Mononuclear cell (primary cell): ENCODE measurements around the gene MFAP4. TPM values are rescaled to one million over a fixed set of nuclear protein-coding genes. Genes with fewer than 3 reads are reported as not detected.
A peak's percentile ranks its signal among the peaks of the same experiment; 100 is the strongest.

ENCODE experiments used
- H3K27me3 ChIP-seq: 2 replicates; pipeline ENCODE4 v1.6.0; 2011; ENCODE audit warnings: low read length, control low read depth; ENCODE audit not compliant: insufficient read depth
- H3K4me1 ChIP-seq: 2 replicates; pipeline ENCODE4 v1.5.1; 2011; ENCODE audit warnings: mild to moderate bottlenecking, low read length, control low read depth; ENCODE audit not compliant: insufficient read depth
- H3K4me3 ChIP-seq: 2 replicates; pipeline ENCODE4 v1.5.1; 2011; ENCODE audit warnings: mild to moderate bottlenecking, low read length, moderate library complexity
- H3K9me3 ChIP-seq: 2 replicates; pipeline ENCODE4 v1.5.1; 2011; ENCODE audit warnings: low read depth, mild to moderate bottlenecking, control low read depth, low read length
- total RNA-seq: library from RNA; depleted of rRNA; stranded (reverse); fragments of >200 nt; gene quantifications from one replicate; pipeline ENCODE4 v1.2.3, GENCODE V29; 2012

The MFAP4 gene
- total RNA-seq, 1 donor, result not detected

DNA sequence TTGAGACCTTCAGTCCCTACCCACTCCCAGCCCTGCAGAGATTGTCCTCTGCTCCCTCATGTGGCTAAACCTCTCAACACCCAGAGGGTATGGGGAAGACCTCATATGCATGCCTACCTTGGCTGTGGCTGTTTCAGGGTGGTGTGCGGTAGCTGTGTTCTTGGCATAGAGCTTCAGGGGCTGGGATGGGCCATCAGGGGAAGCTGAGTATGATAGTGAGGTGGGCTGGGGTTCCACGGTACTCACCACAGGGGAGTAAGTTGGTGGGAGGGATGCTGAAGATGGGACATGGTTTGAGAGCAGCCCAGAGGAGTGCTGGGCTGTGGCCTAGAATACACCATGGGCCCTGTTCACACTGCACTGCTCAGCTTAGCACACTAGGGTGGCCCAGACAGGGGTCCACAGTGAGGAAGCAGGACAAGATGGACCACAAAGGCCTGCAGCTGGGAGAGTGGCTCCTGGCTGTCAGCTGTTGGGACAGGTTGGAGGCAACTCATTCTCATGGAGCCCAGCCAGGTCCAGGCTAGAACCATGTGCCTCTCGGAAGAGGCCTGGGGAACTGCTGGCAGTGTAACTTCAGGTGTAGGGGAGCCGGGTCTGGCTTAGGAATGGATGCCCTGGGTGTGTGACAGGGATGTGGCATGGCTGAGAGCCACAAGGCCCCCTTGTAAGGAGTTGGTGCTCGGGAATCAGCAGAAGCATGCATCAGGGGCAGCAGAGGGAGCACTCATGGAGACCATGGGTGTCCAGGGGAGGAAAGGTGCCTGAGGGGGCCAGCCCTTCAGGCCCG is 3.1 kb downstream of the MFAP4 start:
- no peaks in the 10 kb centered on the region for H3K27me3 ChIP-seq
- H3K4me1 ChIP-seq, result peaks cover 54% of the 10 kb centered on the region
- no peaks in the 10 kb centered on the region for H3K9me3 ChIP-seq
- H3K4me3 ChIP-seq, result no peak overlapping the region

DNA sequence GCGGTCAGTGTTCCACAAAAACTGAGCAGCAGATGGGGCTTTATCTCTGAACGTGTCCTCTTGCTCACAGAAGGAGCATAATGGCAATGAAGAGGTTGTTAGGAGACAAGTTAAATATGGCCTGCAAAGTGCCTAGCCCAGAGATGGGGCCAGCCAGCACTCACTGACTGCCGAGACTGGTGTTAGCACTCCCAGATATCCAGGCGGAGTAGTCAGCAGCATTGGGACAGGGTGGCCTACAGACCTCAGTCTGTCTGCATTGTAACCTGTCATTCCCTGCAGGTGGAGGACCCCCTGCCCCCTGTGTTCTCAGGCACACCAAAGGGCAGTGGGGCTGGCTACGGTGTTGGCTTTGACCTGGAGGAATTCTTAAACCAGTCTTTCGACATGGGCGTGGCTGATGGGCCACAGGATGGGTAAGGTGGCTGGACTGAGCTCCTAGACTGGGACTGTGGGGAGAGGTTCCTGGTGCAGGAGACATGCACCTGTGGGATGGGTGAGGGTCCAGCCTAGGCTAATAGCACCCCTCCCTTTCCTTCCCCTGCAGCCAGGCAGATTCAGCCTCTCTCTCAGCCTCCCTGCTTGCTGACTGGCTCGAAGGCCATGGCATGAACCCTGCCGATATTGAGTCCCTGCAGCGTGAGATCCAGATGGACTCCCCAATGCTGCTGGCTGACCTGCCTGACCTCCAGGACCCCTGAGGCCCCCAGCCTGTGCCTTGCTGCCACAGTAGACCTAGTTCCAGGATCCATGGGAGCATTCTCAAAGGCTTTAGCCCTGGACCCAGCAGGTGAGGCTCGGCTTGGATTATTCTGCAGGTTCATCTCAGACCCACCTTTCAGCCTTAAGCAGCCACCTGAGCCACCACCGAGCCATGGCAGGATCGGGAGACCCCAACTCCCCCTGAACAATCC is 4.2 kb downstream of the MFAP4 start:
- H3K9me3 ChIP-seq, result no peaks in the 10 kb centered on the region
- H3K4me3 ChIP-seq, result no peak overlapping the region
- H3K4me1 ChIP-seq, result peaks cover 47% of the 10 kb centered on the region
- no peaks in the 10 kb centered on the region for H3K27me3 ChIP-seq

DNA sequence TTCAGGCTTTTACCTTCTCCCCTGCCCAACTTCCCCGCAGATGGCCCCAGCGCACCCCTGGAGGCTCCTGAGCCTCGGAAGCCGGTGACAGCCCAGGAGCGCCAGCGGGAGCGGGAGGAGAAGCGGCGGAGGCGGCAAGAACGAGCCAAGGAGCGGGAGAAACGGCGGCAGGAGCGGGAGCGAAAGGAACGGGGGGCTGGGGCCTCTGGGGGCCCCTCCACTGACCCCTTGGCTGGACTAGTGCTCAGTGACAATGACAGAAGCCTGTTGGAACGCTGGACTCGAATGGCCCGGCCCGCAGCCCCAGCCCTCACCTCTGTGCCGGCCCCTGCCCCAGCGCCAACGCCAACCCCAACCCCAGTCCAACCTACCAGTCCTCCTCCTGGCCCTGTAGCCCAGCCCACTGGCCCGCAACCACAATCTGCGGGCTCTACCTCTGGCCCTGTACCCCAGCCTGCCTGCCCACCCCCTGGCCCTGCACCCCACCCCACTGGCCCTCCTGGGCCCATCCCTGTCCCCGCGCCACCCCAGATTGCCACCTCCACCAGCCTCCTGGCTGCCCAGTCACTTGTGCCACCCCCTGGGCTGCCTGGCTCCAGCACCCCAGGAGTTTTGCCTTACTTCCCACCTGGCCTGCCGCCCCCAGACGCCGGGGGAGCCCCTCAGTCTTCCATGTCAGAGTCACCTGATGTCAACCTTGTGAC is 5.1 kb downstream of the MFAP4 start:
- Histone ChIP-seq H3K4me1 (peaks cover 43% of the 10 kb centered on the region), H3K9me3 (no peaks in the 10 kb centered on the region)

DNA sequence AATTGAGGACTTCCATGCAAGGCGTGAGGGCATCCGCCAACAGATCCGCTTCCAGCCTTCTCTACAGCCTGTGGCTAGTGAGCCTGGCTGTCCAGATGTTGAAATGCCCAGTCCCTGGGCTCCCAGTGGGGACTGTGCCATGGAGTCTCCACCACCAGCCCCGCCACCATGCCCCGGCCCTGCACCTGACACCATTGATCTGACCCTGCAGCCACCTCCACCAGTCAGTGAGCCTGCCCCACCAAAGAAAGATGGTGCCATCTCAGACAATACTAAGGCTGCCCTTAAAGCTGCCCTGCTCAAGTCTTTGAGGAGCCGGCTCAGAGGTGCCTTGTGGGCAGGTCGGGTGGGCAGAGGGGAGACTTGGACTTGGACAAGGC is 5.6 kb downstream of the MFAP4 start:
- H3K27me3 ChIP-seq, result no peaks in the 10 kb centered on the region
- peaks cover 42% of the 10 kb centered on the region for H3K4me1 ChIP-seq
- no peak overlapping the region for H3K4me3 ChIP-seq
- H3K9me3 ChIP-seq, result no peaks in the 10 kb centered on the region

More for the DNA sequence above, 5.1 kb downstream of the MFAP4 start:
- H3K27me3 ChIP-seq, result no peaks in the 10 kb centered on the region
- no peak overlapping the region for H3K4me3 ChIP-seq

DNA sequence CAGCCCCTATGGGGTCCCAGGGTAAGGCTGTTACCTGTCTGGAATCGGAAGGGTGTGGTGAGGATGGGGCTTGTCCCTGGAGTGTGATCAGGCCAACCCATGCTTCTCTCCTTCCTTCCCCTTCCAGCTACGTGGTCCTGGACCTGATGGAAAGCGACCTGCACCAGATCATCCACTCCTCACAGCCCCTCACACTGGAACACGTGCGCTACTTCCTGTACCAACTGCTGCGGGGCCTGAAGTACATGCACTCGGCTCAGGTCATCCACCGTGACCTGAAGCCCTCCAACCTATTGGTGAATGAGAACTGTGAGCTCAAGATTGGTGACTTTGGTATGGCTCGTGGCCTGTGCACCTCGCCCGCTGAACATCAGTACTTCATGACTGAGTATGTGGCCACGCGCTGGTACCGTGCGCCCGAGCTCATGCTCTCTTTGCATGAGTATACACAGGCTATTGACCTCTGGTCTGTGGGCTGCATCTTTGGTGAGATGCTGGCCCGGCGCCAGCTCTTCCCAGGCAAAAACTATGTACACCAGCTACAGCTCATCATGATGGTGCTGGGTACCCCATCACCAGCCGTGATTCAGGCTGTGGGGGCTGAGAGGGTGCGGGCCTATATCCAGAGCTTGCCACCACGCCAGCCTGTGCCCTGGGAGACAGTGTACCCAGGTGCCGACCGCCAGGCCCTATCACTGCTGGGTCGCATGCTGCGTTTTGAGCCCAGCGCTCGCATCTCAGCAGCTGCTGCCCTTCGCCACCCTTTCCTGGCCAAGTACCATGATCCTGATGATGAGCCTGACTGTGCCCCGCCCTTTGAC is 6.3 kb downstream of the MFAP4 start:
- H3K9me3 ChIP-seq, result no peaks in the 10 kb centered on the region
- H3K4me1 ChIP-seq, result peaks cover 39% of the 10 kb centered on the region
- H3K27me3 ChIP-seq, result no peaks in the 10 kb centered on the region
- H3K4me3 ChIP-seq, result no peak overlapping the region

DNA sequence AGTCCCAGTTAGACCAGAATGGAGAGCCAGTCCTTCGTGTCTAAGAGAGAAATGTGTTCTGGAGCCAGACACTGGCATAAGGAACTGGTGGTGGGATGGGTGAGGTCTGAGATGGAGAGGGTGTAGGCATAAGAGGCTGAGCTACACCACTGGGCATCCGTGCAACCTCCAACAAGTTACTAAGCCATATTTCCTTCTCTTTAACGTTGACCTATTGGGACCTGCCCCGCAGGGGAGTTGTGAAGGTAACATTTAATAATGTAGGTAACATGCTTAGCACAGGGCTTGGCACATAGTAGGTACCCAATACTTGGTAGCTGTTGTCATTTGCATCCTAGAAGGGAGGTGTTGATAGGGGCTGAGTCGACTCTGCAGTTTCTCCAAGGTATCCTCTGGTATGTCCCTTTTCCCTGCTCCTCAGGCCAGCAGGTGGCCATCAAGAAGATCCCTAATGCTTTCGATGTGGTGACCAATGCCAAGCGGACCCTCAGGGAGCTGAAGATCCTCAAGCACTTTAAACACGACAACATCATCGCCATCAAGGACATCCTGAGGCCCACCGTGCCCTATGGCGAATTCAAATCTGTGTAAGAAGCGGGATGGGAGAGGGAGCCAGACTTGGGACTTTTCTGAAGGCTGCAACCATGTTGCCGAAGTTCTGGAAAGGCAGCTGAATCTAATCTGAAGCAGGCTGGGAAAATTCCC is 7.5 kb downstream of the MFAP4 start:
- H3K4me3 ChIP-seq, result peak overlapping the region; percentile 78
- H3K4me1 ChIP-seq, result peaks cover 27% of the 10 kb centered on the region
- H3K27me3 ChIP-seq, result no peaks in the 10 kb centered on the region
- no peaks in the 10 kb centered on the region for H3K9me3 ChIP-seq

DNA sequence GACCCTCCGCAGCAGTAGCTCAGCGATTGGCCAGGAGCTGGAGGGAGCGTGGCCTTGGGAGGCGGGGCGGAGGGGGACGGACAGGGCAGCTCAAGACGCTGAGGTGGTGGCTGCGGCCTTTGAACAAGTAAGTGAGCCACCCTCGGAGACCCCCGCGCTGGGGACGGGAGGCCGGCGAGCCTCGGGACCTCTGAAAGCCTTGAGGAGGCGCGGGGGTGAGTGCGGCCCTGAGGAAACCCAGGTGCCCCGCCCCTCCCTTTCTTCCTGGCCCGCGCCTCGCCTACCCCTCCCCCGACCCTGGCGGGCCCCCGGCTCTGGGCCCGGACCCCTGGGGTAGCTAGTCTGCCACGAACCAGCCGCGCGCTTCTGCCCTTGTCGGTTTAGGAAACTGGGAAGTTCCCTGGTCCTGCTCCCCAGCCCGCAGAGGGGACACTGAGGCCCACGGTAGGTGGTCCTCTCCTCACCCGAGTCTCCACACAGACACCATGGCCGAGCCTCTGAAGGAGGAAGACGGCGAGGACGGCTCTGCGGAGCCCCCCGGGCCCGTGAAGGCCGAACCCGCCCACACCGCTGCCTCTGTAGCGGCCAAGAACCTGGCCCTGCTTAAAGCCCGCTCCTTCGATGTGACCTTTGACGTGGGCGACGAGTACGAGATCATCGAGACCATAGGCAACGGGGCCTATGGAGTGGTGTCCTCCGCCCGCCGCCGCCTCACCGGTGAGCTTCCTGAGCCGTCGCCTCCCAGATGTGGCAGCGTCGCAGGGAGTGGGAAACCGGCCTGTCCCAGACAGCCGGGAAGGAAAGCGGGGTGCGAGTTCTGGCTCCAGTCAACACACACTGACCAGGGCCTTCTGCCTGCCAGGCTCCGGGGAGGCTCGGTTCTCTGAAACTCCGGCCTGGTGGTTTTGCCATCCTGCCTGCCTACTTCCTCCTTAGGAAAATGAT is 8.3 kb downstream of the MFAP4 start, which contains the start of gene MAPK7:
MAPK7 (plus strand) TSS at position 83 of the 945 bp plus-strand sequence; CDS start at position 486, 403 bp downstream.
- no peaks in the 10 kb centered on the region for H3K9me3 ChIP-seq
- H3K27me3 ChIP-seq, result no peaks in the 10 kb centered on the region
- peak within 1 kb of the TSS; percentile 78 for H3K4me3 ChIP-seq
- H3K4me1 ChIP-seq, result peaks cover 25% of the 10 kb centered on the region

DNA sequence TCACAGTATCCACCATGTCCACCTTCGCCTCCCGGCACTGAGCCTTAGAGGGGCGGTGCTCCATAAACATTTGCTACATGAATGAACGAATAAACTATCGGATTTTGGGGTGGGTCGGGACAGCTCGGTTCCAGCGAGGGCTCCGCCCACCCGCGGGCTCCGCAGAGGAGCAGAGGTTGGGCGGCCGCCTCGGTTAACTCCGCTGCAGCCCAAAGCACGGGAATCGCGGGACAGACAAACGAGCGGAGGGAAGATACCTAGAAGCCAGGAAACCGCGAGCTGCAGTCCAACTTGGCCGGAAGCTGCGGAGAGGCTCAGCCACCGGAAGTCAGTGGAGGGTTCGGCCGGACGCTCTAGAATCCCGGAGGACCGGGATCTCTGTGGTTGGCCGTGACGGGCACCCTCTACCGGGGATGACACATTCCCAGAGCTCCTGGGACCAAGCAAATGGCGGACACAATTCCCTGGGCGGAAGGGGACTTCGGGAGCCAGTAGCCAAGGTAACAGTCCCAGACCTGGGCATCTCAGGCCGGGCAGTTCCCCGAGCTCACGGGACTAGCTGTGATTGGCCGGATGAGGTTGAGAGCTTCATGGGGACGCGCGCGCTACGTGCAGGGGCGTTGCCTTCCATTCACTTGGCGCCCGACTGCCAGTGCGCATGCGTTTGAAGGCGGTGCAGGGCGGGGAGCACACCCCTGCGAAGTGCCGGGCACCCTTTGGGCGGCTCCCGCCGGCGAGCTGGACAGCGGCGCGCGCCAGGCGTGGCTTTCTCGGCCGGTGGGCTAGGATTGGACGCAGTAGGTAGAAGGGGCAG is 9.2 kb downstream of the MFAP4 start:
- Histone ChIP-seq H3K9me3 (no peaks in the 10 kb centered on the region), H3K4me1 (peaks cover 34% of the 10 kb centered on the region), H3K4me3 (peak overlapping the region; percentile 78), H3K27me3 (no peaks in the 10 kb centered on the region)

DNA sequence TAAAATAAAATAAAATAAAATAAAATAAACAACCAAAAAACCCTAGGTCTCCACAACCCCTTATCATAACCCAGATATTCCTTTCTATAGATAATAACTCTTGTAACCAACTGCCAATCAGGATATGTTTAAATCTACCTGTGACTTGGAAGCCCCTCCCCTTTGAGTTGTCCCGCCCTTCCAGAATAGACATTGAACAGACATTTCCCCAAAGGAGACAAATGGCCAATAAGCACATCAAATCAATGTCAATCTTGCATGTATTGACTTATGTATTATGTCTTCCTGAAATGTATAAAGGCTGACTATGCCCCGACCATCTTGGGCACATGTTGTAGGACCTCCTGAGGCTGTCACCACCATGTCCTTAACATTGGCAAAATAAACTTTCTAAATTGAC is 10.2 kb downstream of the MFAP4 start:
- H3K4me1 ChIP-seq, result peaks cover 43% of the 10 kb centered on the region
- no peaks in the 10 kb centered on the region for H3K27me3 ChIP-seq
- H3K4me3 ChIP-seq, result no peak overlapping the region
- no peaks in the 10 kb centered on the region for H3K9me3 ChIP-seq

DNA sequence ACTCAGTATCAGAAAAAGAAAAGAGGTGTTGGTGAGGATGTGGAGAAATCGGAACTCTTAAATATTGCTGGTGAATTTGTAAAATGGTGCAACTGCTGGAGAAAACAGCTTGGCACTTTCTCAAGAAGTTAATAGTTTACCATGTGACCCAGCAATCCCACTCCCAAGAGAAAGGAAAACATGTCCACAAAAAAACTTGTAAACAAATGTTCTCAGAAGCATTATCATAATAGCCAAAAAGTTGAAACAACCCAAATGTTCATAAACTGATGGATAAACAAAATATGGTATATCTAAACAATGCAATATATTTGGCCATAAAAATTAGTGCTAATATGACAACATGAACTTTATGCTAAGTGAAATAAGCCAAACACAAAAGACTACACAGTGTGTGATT is 11.3 kb downstream of the MFAP4 start:
- no peak overlapping the region for H3K4me3 ChIP-seq
- peaks cover 54% of the 10 kb centered on the region for H3K4me1 ChIP-seq

DNA sequence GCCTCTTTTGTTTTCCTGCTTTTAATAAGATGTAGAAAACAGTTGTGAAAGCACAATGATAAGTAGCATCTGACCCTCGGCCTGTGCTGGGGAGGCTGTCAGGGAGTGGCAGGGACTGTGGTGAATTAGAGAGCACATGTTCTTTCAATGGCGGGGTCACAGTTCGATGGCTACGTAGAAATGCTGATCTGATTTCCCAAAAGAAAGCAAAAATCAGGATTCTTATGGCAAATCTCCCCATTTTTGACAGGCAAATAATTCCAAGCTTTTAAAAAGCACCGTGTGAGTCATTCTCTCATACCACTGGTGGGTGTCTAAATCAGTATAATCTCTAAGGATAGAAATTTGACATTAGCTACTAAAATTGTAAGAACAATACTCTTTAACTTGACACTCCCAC is 12.9 kb downstream of the MFAP4 start:
- H3K27me3 ChIP-seq, result no peaks in the 10 kb centered on the region
- no peaks in the 10 kb centered on the region for H3K9me3 ChIP-seq
- peaks cover 64% of the 10 kb centered on the region for H3K4me1 ChIP-seq
- H3K4me3 ChIP-seq, result no peak overlapping the region

More for the DNA sequence above, 11.3 kb downstream of the MFAP4 start:
- Histone ChIP-seq H3K27me3 (no peaks in the 10 kb centered on the region), H3K9me3 (no peaks in the 10 kb centered on the region)

DNA sequence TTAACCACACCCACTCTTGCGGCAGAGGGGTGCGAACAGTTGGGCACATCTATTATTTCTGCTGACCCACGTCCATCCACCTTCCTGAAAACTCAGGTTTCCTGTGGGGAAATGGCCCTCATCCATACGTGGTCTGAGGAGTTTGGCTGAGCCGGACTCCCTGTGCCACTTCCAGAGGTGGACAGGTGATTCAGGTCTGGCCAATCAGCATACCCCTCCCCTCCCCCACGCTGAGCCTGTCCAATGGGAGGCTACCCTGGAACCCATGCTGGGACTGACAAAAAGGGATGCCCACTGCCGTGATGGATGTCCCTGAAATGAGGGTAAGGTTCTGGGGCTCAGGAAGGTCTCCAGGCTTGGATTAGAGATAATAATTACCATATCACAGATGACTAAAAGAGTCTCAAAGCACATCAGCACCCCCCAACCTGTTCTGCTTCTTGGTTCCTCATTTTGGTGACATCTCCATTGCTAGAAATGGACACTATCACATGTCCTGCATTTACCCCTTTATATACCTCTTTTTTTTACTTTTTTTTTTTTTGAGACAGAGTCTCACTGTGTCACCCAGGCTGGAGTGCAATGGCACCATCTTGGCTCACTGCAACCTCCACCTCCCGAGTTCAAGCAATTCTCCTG is 14.0 kb downstream of the MFAP4 start:
- no peaks in the 10 kb centered on the region for H3K9me3 ChIP-seq
- no peaks in the 10 kb centered on the region for H3K27me3 ChIP-seq
- peaks cover 68% of the 10 kb centered on the region for H3K4me1 ChIP-seq
- H3K4me3 ChIP-seq, result no peak overlapping the region
